ENCODE data around the gene ARMC3.

- no peak for TF ChIP-seq EP300 (IDR thresholded peaks at IDR 0.05)
- TF ChIP-seq CTCF (IDR thresholded peaks at IDR 0.05), result no peak
- no peak for TF ChIP-seq POLR2A (IDR thresholded peaks at IDR 0.05)
- TF ChIP-seq POLR2AphosphoS5 (IDR thresholded peaks at IDR 0.05), result no peak
Measured at GRCh38 chr10:23058366-23058765, 130.5 kb downstream of the ARMC3 start.

Measured in suprapubic skin (tissue), 4 donors.